GM19238 (cell line): ENCODE results near the gene FGFRL1.
"Not testable (repeated sequence)": the region's sequence is repeated elsewhere in the genome, so short reads cannot be mapped to it uniquely, and the experiment has no call there.

Source experiments
- DNase-seq: peaks from one replicate; pipeline ENCODE4 v3.0.0; 2011; ENCODE audit warnings: low spot score; ENCODE audit not compliant: insufficient read length

The FGFRL1 gene

DNA sequence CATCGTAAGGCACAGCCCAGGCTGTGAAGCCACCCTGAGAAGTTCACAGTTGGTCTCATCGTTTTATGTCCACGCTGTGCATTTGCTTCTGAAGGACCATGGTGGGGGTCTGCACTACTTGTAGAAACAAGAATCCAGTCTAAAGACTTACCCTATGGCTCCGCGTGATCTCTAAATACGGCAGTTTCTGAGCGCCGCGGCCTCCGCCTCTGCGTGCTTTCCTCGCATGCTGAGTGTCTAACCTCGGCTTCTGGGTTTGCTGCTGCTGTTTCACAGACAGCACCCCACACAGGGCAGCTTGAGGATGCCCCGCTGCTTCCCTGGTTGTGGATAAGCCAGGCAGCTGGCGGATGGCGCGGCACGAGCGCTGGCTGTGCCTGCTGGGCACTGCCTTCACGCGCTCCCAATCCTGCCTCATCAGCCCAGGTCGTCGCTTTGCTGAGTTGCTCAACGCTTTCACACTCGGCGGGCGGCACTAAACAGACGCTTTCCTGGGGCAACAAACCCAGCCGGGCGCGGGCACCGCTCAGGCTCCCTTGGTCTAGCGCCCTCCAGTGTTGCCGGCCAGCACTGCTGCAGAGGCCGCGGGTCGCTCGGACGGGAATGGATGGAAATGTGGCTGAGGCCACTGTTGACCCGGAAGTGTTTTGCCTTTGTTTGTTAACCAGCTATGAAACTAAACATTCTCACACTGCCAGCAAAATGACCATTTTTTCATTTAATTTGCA, 39.2 kb downstream of the FGFRL1 start:
- no peak for DNase-seq

DNA sequence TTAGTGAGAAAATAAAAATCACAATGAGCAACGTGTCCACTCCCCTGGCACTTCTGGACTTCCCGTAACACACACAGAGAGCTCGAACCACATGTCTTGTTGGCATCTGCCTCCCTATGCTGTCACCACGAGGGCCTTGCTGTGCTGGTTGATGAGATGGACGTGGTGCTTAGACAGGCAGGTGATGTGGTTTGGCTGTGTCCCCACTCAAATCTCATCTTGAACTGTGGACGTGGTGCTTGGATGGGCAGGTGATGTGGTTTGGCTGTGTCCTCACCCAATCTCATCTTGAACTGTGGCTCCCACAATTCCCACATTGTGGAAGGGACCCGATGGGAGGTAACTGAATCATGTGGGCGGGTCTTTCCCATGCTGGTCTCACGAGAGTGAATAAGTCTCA, 40.0 kb downstream of the FGFRL1 start:
- DNase-seq, result no peak

GRCh38 chr4:1052231-1052671, 40.8 kb downstream of the FGFRL1 start:
- no peak for DNase-seq

DNA sequence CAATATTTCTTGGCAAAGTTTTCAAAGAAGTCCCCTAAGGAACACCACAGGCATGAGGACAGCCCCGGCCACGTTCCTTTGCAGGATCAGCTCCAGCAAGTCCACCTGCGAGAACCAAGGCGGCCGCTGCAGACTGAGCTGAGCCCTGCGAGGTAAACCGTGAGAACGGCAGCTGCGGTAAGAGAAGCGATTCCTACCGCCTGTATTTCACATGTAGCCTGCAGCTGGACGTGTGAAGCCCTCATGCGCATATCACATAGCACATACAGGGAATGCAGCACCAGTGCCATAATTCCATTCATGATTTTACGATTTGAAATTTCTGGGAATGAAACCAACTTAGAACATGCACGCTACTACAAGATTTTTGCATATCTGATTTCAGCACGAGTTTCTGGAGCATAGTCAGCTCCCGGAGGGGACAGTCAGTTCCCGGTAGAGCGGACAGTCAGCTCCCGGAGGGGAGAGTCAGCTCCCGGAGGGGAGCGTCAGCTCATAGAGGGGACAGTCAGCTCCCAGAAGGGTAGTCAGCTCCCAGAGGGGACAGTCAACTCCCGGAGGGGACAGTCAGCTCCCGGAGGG, 41.7 kb downstream of the FGFRL1 start:
- DNase-seq, result no peak

DNA sequence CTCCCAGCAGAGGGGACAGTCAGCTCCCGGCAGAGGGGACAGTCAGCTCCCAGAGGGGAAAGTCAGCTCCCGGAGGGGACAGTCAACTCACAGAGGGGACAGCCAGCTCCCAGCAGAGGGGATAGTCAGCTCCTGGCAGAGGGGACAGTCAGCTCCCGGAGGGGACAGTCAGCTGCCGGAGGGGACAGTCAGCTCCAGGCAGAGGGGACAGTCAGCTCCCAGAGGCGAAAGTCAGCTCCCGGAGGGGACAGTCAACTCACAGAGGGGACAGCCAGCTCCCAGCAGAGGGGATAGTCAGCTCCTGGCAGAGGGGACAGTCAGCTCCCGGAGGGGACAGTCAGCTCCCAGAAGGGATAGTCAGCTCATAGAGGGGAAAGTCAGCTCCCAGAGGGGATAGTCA, 42.5 kb downstream of the FGFRL1 start:
- DNase-seq, result not testable (repeated sequence)

- not testable (repeated sequence) for DNase-seq
These were observed 43.3 kb downstream of the FGFRL1 start for GRCh38 chr4:1054696-1055242.

GRCh38 chr4:1055243-1055701, 43.8 kb downstream of the FGFRL1 start:
- not testable (repeated sequence) for DNase-seq

DNA sequence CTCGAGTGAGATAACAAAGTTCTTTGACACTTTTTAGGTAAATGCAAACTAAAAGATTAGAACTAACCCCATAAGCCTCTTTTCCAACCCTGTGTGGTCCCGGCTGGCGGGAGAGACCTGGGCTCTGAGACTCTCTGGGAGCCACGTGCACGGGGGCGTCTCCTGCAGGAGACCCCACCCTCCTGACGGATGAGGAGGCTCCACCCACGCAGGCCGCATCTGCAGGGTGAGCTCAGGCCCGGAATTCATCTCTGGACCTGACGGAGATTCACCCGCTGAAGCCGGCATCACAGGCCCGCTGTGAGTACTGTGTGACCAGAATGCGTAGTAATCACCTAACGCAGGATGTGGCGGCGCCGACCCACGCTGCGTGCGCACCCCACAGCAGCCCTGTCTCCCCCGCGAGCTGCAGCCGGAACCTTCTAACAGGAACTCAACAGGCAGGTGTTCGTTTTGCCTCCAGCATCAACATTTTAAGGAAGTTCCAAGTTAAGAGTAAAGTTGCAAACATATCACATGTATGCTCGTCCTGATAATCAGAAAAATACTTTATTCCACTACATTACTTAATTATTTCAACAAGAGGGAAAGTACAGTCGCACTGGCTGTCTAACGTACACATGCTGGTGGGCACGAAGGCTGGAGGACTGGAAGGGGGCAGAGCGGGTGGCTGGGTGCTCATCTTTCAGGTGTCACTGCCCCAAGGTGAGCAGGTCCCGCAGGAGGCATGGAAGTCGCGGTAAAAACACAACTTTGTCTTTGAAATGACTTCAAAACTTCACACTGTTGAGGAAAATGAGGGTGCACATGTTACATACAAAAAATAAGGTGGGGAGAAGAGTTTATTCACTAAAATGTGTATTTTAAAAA, 44.5 kb downstream of the FGFRL1 start:
- DNase-seq, result peak; percentile 48

DNA sequence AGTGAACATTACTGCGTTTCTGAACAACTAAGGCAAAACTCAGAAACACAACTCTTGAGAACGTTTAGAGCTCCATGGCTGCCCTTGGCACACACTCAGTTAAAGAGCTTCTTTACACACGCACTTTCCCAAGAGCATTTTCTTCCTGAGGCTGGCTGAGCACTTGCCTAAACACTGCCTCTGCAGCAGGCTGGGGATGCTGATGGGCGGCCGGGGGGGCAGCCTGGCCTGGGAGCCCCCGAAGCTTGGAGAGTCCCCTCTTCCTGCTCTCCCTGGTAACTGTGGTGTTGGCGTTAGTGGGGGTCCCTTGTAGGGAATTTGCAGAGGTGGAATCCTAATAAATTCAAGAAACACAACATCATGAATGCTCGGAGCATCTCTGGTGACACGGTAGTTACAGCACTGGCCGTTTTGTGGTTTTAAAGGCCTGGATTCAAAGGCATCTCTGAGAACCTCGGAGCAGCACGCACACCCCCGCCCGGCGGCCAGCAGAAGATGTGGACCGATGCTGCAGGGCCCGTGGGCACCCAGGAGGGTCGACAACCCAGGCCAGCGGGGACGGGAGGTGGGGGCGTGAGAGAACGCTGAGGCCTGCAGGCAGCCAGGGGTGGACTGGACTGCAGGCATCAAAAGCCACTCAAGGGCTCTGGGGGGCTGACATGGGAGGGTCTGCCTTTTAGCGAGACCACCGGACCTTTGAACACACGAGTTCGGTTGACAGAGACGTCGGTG, 45.4 kb downstream of the FGFRL1 start:
- no peak for DNase-seq

- DNase-seq, result no peak
These were observed 45.9 kb downstream of the FGFRL1 start for GRCh38 chr4:1057403-1057745.

GRCh38 chr4:1058198-1058996, 47.0 kb downstream of the FGFRL1 start:
- DNase-seq, result no peak

GRCh38 chr4:1058997-1059665, 47.7 kb downstream of the FGFRL1 start:
- DNase-seq, result no peak

- no peak for DNase-seq
These were observed 48.7 kb downstream of the FGFRL1 start for GRCh38 chr4:1060121-1060520.

- no peak for DNase-seq
These were observed 49.2 kb downstream of the FGFRL1 start for GRCh38 chr4:1060621-1061020.

DNA sequence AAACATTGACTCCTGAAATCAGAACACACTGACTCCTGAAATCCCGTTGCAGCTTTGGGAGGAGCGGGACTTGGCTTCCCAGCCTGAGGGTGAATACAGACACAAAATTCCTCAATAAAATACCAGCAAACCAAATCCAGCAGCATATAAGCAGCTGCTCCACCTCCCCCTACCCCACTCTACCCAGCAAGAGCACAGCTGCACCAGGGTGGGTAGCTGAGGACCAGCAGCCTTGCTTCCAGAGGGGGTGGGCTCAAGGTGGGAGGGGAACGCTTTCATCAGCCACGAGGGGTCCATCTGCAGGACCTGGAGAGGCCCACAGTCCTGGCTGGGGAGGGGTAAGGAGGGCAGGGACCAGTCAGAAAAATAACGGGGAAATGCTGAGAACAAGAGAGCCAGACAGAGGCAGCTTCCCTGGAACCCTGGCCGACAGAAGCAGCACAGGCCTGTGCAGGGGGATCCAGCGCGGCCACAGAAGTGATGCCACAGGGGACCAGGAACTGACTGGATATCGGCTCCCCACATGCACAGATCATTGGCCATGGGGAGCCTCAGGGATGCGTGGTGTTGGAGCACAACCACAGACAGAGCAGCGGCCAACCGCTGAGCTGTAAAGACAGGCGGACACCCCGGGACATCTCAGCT, 49.8 kb downstream of the FGFRL1 start:
- no peak for DNase-seq

- no peak for DNase-seq
These were observed 50.3 kb downstream of the FGFRL1 start for GRCh38 chr4:1061760-1062159.

DNA sequence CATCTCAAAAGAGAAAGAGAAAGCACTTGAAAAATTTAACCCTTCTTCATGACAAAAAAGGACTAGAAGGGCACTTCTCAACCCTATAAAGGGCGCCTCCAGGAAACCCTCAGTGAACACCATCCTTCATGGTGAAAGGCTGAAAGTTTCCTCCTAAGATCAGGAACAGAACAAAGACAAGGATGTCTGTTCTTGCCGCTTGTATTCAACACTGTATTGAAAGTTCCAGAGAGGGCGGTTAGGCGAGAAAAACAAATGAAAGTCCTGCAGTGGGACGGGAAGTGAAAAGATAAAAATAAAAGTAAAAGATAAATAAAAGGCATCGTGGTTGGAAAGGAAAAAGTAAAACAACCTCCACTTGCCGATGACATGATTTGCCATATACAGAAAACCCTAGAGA, 51.0 kb downstream of the FGFRL1 start:
- no peak for DNase-seq

GRCh38 chr4:1065732-1066131, 54.3 kb downstream of the FGFRL1 start:
- DNase-seq, result no peak

GRCh38 chr4:1069394-1069793, 58.0 kb downstream of the FGFRL1 start:
- no peak for DNase-seq
